ENCODE data around the gene CEP70. TPM values are rescaled to one million over a fixed set of nuclear protein-coding genes. Genes with fewer than 3 reads are reported as not detected.

CEP70 gene
- total and polyA plus RNA-seq, 2 donors (not counting 1 experiment from before 2014, with no cell fraction given), result 1.00 to 9.6 TPM

DNA sequence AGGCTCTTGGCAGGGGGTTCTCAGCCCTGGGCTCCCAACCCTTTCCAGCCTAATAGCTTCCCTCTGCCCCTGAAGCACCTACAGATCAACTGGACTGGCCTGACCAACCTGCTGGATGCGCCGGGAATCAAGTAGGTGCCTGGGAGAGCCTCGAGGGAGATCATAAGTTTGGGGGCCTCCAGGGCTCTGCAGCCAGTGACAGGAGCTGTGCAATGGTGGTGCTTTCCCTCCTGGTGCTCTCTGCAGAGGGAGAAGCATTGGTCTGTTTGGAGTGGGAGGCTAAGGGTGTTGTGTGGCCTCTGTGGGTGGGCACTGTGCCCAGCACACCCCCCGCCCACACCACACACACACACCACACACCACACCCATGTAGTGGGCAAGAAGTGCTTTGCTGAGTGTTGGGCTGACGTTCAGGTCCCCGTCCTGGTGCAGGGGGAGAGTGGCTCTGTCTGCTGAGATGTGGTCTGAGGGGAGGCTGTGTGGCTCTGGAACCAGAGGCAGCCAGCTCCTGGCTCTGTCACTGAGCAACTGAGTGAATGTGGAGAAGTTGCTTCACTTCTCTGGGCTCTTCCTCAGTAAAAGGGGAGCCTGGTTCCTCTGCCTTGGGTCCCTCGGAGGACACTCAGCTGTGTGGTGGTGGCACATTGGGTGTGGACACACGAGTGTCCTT, 133.4 kb downstream of the CEP70 start:
- no peaks in the 10 kb centered on the region for H3K4me1 Mint-ChIP-seq
- 88% methylated on average over 7 of the region's 8 CpGs for WGBS (ENCODE audit: insufficient coverage)

More for the DNA sequence above, 133.4 kb downstream of the CEP70 start:
- H3K9ac ChIP-seq (ENCODE audit: low read length), result no peak overlapping the region
- no peak overlapping the region for H3K4me2 ChIP-seq (replicated peaks; ENCODE audit: low read depth, low read length, poor library complexity, severe bottlenecking)
- no peaks in the 10 kb centered on the region for H3K36me3 ChIP-seq (replicated peaks in 1 of 2; ENCODE audit: control extremely low read depth in 1 of 2, control insufficient read depth in 1 of 2, extremely low read depth in 1 of 2, insufficient read depth in 2 of 2, low read length in 1 of 2)
- H3K27ac Mint-ChIP-seq, result no peak overlapping the region
- no peak overlapping the region for H3K4me3 ChIP-seq (ENCODE audit: control extremely low read depth in 1 of 5, extremely low read depth in 1 of 5, insufficient read depth in 1 of 5, low read depth in 2 of 5, low read length in 4 of 5)
- intact Hi-C loops (cut with micrococcal nuclease), result no loop called here
- no peak overlapping the region for H3K4me3 Mint-ChIP-seq
- TF ChIP-seq, protein P1, sequence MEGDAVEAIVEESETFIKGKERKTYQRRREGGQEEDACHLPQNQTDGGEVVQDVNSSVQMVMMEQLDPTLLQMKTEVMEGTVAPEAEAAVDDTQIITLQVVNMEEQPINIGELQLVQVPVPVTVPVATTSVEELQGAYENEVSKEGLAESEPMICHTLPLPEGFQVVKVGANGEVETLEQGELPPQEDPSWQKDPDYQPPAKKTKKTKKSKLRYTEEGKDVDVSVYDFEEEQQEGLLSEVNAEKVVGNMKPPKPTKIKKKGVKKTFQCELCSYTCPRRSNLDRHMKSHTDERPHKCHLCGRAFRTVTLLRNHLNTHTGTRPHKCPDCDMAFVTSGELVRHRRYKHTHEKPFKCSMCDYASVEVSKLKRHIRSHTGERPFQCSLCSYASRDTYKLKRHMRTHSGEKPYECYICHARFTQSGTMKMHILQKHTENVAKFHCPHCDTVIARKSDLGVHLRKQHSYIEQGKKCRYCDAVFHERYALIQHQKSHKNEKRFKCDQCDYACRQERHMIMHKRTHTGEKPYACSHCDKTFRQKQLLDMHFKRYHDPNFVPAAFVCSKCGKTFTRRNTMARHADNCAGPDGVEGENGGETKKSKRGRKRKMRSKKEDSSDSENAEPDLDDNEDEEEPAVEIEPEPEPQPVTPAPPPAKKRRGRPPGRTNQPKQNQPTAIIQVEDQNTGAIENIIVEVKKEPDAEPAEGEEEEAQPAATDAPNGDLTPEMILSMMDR (IDR thresholded peaks at IDR 0.05), result no peak
- no peak for TF ChIP-seq EZH2 (IDR thresholded peaks at IDR 0.05; ENCODE audit: borderline replicate concordance, insufficient read depth, low read depth, low read length, poor library complexity, severe bottlenecking)
- no peaks in the 10 kb centered on the region for H3K9me3 Mint-ChIP-seq (ENCODE audit: insufficient read depth)
- ChIA-PET POLR2A (no interaction called here), CTCF (no interaction called here)
- no peaks in the 10 kb centered on the region for H3K27me3 ChIP-seq (replicated peaks in 1 of 4; ENCODE audit: control extremely low read depth in 1 of 4, control insufficient read depth in 3 of 4, insufficient read depth in 4 of 4, low read length in 3 of 4)
- H3K79me2 ChIP-seq (ENCODE audit: control insufficient read depth, insufficient read depth, low read length), result no peaks in the 10 kb centered on the region
- DNase-seq, result no peak
- no peaks in the 10 kb centered on the region for H3K4me1 ChIP-seq (ENCODE audit: control insufficient read depth in 2 of 2, insufficient read depth in 2 of 2, low read length in 2 of 2)
- no peak overlapping the region for H2AFZ ChIP-seq (ENCODE audit: insufficient read depth, low read depth, low read length, poor library complexity, severe bottlenecking)
- H4K20me1 ChIP-seq (ENCODE audit: control insufficient read depth, insufficient read depth, low read length, poor library complexity, severe bottlenecking), result no peaks in the 10 kb centered on the region
- no peak for ATAC-seq (ENCODE audit: low read depth)
- H3K27ac ChIP-seq (ENCODE audit: low read length in 2 of 2), result no peak overlapping the region
- peaks cover 4% of the 10 kb centered on the region for H3K27me3 Mint-ChIP-seq
- no peaks in the 10 kb centered on the region for H3K9me3 ChIP-seq (ENCODE audit: control extremely low read depth in 1 of 3, control insufficient read depth in 2 of 3, insufficient read depth in 1 of 3, low read length in 2 of 3)

Data from B cell (primary cell).